ENCODE results near the gene SPATA9. TPM values are rescaled to one million over a fixed set of nuclear protein-coding genes. Genes with fewer than 3 reads are reported as not detected.

SPATA9 gene
- total and polyA plus RNA-seq, 2 of the 8 experiments (the other 6 are each of a cell fraction or from before 2014, with no cell fraction given): not detected

DNA sequence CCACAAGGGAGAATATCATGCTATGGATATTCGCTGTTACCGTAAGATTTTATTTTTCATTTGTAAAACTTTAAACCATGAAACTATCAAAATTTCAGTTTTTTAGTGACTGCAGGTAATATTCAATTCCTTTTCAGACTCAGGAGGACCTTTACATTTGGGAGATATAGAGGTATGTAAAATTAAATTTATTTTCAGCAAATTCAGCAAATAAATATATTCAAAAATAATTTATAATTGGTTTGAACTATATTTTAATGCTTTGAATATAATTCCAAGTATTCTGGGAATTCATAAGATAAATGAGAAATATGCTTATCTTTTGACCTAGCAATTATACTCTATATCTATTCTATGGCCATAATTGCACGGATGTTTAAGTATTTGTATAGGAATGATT lies 28.6 kb downstream of the SPATA9 start (continued):
- TF ChIP-seq, protein P1, sequence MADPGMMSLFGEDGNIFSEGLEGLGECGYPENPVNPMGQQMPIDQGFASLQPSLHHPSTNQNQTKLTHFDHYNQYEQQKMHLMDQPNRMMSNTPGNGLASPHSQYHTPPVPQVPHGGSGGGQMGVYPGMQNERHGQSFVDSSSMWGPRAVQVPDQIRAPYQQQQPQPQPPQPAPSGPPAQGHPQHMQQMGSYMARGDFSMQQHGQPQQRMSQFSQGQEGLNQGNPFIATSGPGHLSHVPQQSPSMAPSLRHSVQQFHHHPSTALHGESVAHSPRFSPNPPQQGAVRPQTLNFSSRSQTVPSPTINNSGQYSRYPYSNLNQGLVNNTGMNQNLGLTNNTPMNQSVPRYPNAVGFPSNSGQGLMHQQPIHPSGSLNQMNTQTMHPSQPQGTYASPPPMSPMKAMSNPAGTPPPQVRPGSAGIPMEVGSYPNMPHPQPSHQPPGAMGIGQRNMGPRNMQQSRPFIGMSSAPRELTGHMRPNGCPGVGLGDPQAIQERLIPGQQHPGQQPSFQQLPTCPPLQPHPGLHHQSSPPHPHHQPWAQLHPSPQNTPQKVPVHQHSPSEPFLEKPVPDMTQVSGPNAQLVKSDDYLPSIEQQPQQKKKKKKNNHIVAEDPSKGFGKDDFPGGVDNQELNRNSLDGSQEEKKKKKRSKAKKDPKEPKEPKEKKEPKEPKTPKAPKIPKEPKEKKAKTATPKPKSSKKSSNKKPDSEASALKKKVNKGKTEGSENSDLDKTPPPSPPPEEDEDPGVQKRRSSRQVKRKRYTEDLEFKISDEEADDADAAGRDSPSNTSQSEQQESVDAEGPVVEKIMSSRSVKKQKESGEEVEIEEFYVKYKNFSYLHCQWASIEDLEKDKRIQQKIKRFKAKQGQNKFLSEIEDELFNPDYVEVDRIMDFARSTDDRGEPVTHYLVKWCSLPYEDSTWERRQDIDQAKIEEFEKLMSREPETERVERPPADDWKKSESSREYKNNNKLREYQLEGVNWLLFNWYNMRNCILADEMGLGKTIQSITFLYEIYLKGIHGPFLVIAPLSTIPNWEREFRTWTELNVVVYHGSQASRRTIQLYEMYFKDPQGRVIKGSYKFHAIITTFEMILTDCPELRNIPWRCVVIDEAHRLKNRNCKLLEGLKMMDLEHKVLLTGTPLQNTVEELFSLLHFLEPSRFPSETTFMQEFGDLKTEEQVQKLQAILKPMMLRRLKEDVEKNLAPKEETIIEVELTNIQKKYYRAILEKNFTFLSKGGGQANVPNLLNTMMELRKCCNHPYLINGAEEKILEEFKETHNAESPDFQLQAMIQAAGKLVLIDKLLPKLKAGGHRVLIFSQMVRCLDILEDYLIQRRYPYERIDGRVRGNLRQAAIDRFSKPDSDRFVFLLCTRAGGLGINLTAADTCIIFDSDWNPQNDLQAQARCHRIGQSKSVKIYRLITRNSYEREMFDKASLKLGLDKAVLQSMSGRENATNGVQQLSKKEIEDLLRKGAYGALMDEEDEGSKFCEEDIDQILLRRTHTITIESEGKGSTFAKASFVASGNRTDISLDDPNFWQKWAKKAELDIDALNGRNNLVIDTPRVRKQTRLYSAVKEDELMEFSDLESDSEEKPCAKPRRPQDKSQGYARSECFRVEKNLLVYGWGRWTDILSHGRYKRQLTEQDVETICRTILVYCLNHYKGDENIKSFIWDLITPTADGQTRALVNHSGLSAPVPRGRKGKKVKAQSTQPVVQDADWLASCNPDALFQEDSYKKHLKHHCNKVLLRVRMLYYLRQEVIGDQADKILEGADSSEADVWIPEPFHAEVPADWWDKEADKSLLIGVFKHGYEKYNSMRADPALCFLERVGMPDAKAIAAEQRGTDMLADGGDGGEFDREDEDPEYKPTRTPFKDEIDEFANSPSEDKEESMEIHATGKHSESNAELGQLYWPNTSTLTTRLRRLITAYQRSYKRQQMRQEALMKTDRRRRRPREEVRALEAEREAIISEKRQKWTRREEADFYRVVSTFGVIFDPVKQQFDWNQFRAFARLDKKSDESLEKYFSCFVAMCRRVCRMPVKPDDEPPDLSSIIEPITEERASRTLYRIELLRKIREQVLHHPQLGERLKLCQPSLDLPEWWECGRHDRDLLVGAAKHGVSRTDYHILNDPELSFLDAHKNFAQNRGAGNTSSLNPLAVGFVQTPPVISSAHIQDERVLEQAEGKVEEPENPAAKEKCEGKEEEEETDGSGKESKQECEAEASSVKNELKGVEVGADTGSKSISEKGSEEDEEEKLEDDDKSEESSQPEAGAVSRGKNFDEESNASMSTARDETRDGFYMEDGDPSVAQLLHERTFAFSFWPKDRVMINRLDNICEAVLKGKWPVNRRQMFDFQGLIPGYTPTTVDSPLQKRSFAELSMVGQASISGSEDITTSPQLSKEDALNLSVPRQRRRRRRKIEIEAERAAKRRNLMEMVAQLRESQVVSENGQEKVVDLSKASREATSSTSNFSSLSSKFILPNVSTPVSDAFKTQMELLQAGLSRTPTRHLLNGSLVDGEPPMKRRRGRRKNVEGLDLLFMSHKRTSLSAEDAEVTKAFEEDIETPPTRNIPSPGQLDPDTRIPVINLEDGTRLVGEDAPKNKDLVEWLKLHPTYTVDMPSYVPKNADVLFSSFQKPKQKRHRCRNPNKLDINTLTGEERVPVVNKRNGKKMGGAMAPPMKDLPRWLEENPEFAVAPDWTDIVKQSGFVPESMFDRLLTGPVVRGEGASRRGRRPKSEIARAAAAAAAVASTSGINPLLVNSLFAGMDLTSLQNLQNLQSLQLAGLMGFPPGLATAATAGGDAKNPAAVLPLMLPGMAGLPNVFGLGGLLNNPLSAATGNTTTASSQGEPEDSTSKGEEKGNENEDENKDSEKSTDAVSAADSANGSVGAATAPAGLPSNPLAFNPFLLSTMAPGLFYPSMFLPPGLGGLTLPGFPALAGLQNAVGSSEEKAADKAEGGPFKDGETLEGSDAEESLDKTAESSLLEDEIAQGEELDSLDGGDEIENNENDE (IDR thresholded peaks at IDR 0.05; ENCODE audit: insufficient replicate concordance, low read length): no peak
- no peak for TF ChIP-seq FOSL1 (IDR thresholded peaks at IDR 0.05; ENCODE audit: insufficient read depth, low read depth, low read length)
- no peak for TF ChIP-seq POLR2A (IDR thresholded peaks at IDR 0.05; ENCODE audit: control extremely low read depth in 1 of 2, low read depth in 2 of 2, low read length in 2 of 2)
- TF ChIP-seq TAF1 (IDR thresholded peaks at IDR 0.05; ENCODE audit: low read depth, low read length): no peak
- no peak for TF ChIP-seq RNF2 (IDR thresholded peaks at IDR 0.05; ENCODE audit: borderline replicate concordance, low read depth, low read length, missing control alignments, poor library complexity, severe bottlenecking)
- no peak for TF ChIP-seq BRCA1 (IDR thresholded peaks at IDR 0.05; ENCODE audit: low read depth, low read length)
- TF ChIP-seq, protein P2, sequence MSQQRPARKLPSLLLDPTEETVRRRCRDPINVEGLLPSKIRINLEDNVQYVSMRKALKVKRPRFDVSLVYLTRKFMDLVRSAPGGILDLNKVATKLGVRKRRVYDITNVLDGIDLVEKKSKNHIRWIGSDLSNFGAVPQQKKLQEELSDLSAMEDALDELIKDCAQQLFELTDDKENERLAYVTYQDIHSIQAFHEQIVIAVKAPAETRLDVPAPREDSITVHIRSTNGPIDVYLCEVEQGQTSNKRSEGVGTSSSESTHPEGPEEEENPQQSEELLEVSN (IDR thresholded peaks at IDR 0.05): no peak
- no peak for TF ChIP-seq JUND (IDR thresholded peaks at IDR 0.05; ENCODE audit: low read length)
- TF ChIP-seq BACH1 (IDR thresholded peaks at IDR 0.05; ENCODE audit: low read length): no peak
- TF ChIP-seq EZH2 (IDR thresholded peaks at IDR 0.05; ENCODE audit: low read depth, low read length, severe bottlenecking): no peak
- no peak for TF ChIP-seq NRF1 (IDR thresholded peaks at IDR 0.05; ENCODE audit: low read depth, low read length)
- TF ChIP-seq GABPA (IDR thresholded peaks at IDR 0.05; ENCODE audit: borderline replicate concordance, insufficient read depth, low read length): no peak
